GM12878 (cell line): ENCODE data around the gene NUP93. TPM values are rescaled to one million over a fixed set of nuclear protein-coding genes. Genes with fewer than 3 reads are reported as not detected.

Experiments
- BHLHE40 ChIP-seq, 2 experiments: fragments of 450-650 bp in 1 of 2; IDR thresholded peaks; 2 replicates each; pipeline ENCODE4 v1.6.1; 2011 to 2017; ENCODE audit warnings: low read depth in 2 of 2, borderline replicate concordance in 1 of 2, improper control_type of control experiment in 1 of 2, low read length in 1 of 2, mild to moderate bottlenecking in 1 of 2
- CEBPZ ChIP-seq: fragments of 150-350 bp; IDR thresholded peaks from 2 replicates; pipeline ENCODE4 v1.6.1; 2016; ENCODE audit warnings: low read depth, low read length
- HCFC1 ChIP-seq: fragments of 150-350 bp; IDR thresholded peaks from 2 replicates; pipeline ENCODE4 v1.6.1; 2014; ENCODE audit warnings: low read length
- HDAC6 ChIP-seq: fragments of 200-600 bp; sonication (generic); IDR thresholded peaks from one replicate; pipeline ENCODE4 v1.8.0; 2017; ENCODE audit warnings: antibody characterized with exemption; ENCODE audit not compliant: unreplicated experiment
- IKZF1 ChIP-seq: fragments of 450-650 bp; conservative IDR thresholded peaks from 2 replicates; pipeline ENCODE4 v1.6.1; 2017; ENCODE audit warnings: antibody characterized with exemption, mild to moderate bottlenecking
- JUND ChIP-seq: IDR thresholded peaks from 2 replicates; pipeline ENCODE4 v1.6.1; 2012; ENCODE audit warnings: low read depth, mild to moderate bottlenecking, low read length, improper control_type of control experiment, moderate library complexity
- MEF2B ChIP-seq: fragments of 450-650 bp; IDR thresholded peaks from 2 replicates; pipeline ENCODE4 v1.6.1; 2018; ENCODE audit warnings: mild to moderate bottlenecking, moderate library complexity; ENCODE audit not compliant: partially characterized antibody, poor library complexity, severe bottlenecking
- MLLT1 ChIP-seq: fragments of 450-650 bp; IDR thresholded peaks from 2 replicates; pipeline ENCODE4 v1.6.1; 2016; ENCODE audit warnings: mild to moderate bottlenecking
- PAX8 ChIP-seq: fragments of 450-650 bp; IDR thresholded peaks from 2 replicates; pipeline ENCODE4 v1.6.1; 2017; ENCODE audit warnings: mild to moderate bottlenecking, moderate library complexity
- POLR2AphosphoS2 ChIP-seq: IDR thresholded peaks from 2 replicates; pipeline ENCODE4 v1.6.1; 2011; ENCODE audit warnings: low read depth, mild to moderate bottlenecking, low read length, improper control_type of control experiment, moderate library complexity
- REST ChIP-seq: IDR thresholded peaks from 2 replicates; pipeline ENCODE4 v1.6.1; 2012; ENCODE audit warnings: mild to moderate bottlenecking, low read depth, low read length
- SIX5 ChIP-seq: IDR thresholded peaks from 2 replicates; pipeline ENCODE4 v1.6.1; 2011; ENCODE audit warnings: mild to moderate bottlenecking, low read depth, low read length, moderate library complexity; ENCODE audit not compliant: severe bottlenecking
- SMAD1 ChIP-seq: fragments of 450-650 bp; IDR thresholded peaks from 2 replicates; pipeline ENCODE4 v1.6.1; 2018; ENCODE audit warnings: mild to moderate bottlenecking, low read depth; ENCODE audit not compliant: partially characterized antibody
- TCF3 ChIP-seq: IDR thresholded peaks from 2 replicates; pipeline ENCODE4 v1.6.1; 2012; ENCODE audit warnings: low read depth, mild to moderate bottlenecking, low read length, borderline replicate concordance; ENCODE audit not compliant: insufficient read depth
- ZNF687 ChIP-seq: fragments of 450-650 bp; IDR thresholded peaks from 2 replicates; pipeline ENCODE4 v1.6.1; 2017; ENCODE audit warnings: mild to moderate bottlenecking, moderate library complexity
- polyA plus RNA-seq, 11 experiments: library from polyadenylated mRNA; depleted of rRNA in 4 of 11; unstranded in 6 of 11; stranded (reverse) in 5 of 11; fragments of >200 nt; fragmentation: Nextera tagmentation in 4 of 11; fragmentation: Illumina TruSeq in 1 of 11; extraction: Ambion mirVana in 4 of 11; extraction: Trizol in 1 of 11; gene quantifications; 1 replicate in 1 of 11; 2 replicates in 10 of 11; pipeline versions ENCODE4 v1.2.1 to v1.2.3, GENCODE V29; 2011 to 2016; ENCODE audit warnings: inconsistent platforms in 2 of 11, missing spikeins in 2 of 11, low read depth in 1 of 11
- total RNA-seq, 4 experiments: library from RNA; depleted of rRNA in 3 of 4; stranded (reverse); fragments of >200 nt in 3 of 4; fragmentation: Illumina TruSeq in 1 of 4; extraction: Trizol in 1 of 4; gene quantifications; 2 replicates each; pipeline versions ENCODE4 v1.2.1 to v1.2.3, GENCODE V29; 2013 to 2021

NUP93 gene
- total and polyA plus RNA-seq, 10 of the 15 experiments (the other 5 are each of a cell fraction or from before 2014, with no cell fraction given) = 82.2 to 175 (median 101) TPM

- no peak for TF ChIP-seq CEBPZ
- TF ChIP-seq IKZF1 = peak; percentile 96
- TF ChIP-seq MLLT1 = no peak
- TF ChIP-seq BHLHE40 (IDR thresholded peaks at IDR 0.05; ENCODE audit: borderline replicate concordance in 1 of 2, low read depth in 2 of 2, low read length in 1 of 2) = peak; percentile 48 to 56; a peak in 2 of 4 replicates
- no peak; the same call in 1 of the 2 replicates for TF ChIP-seq PAX8
- peak; percentile 97 for TF ChIP-seq TCF3
- 0 out of 2 replicates have a peak, but pooled peaks have one; percentile 6 for TF ChIP-seq REST
- no peak for TF ChIP-seq HCFC1
- TF ChIP-seq SIX5 = no peak
- TF ChIP-seq JUND = no peak
- peak; percentile 76 for TF ChIP-seq MEF2B
- no peak for TF ChIP-seq POLR2AphosphoS2
- peak; percentile 63; the same call in 1 of the 2 replicates for TF ChIP-seq ZNF687
- TF ChIP-seq HDAC6 = no peak
- TF ChIP-seq SMAD1 = no peak
Measured at GRCh38 chr16:56871172-56871593, 141.3 kb downstream of the NUP93 start (continued).
